Measurements from ENCODE around the gene GNB1L.
"Not testable (repeated sequence)": the region's sequence is repeated elsewhere in the genome, so short reads cannot be mapped to it uniquely, and the experiment has no call there.

DNA sequence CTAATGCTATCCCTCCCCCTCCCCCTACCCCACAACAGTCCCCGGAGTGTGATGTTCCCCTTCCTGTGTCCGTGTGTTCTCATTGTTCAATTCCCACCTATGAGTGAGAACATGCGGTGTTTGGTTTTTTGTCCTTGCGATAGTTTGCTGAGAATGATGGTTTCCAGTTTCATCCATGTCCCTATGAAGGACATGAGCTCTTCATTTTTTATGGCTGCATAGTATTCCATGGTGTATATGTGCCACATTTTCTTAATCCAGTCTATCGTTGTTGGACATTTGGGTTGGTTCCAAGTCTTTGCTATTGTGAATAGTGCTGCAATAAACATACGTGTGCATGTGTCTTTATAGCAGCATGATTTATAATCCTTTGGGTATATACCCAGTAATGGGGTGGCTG lies 77.5 kb downstream of the GNB1L start:
- TF ChIP-seq, protein P1, sequence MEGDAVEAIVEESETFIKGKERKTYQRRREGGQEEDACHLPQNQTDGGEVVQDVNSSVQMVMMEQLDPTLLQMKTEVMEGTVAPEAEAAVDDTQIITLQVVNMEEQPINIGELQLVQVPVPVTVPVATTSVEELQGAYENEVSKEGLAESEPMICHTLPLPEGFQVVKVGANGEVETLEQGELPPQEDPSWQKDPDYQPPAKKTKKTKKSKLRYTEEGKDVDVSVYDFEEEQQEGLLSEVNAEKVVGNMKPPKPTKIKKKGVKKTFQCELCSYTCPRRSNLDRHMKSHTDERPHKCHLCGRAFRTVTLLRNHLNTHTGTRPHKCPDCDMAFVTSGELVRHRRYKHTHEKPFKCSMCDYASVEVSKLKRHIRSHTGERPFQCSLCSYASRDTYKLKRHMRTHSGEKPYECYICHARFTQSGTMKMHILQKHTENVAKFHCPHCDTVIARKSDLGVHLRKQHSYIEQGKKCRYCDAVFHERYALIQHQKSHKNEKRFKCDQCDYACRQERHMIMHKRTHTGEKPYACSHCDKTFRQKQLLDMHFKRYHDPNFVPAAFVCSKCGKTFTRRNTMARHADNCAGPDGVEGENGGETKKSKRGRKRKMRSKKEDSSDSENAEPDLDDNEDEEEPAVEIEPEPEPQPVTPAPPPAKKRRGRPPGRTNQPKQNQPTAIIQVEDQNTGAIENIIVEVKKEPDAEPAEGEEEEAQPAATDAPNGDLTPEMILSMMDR (IDR thresholded peaks at IDR 0.05), result not testable (repeated sequence)
- TF ChIP-seq TCF7L2 (IDR thresholded peaks at IDR 0.05; ENCODE audit: low read depth, low read length), result not testable (repeated sequence)

Data from Panc1 (cell line).